ENCODE results near the gene TAOK3.

Gene TAOK3

DNA sequence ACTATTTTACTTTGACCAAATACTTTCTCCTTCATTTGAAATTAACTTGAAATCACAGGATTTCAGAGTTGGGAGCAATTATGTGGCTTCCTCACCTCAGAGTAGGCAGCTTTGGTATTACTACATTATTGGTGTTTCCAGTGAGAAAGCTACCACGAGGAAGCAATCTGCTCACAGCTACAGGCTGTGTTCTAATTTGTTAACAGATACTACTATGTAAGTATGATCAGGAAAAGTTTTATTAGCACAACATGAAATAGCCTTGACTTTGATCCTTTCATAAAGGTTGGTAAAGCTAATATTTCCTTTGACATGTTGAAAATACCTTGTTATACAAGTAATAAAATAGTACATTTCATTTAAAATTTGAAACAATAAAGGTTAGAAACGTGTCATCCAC lies 30.6 kb downstream of the TAOK3 start:
- peaks cover 46% of the 10 kb centered on the region for H3K4me1 ChIP-seq (ENCODE audit: control insufficient read depth, low read length)
- H3K36me3 ChIP-seq (ENCODE audit: control insufficient read depth, low read length) = no peaks in the 10 kb centered on the region; the same call in none of the 2 replicates
- no peak overlapping the region for H3K4me3 ChIP-seq (ENCODE audit: low read length)
- H3K4me2 ChIP-seq (ENCODE audit: low read length) = no peak overlapping the region
- peaks cover 8% of the 10 kb centered on the region for H3F3A ChIP-seq (ENCODE audit: control insufficient read depth, insufficient read depth)
- H3K9me2 ChIP-seq (replicated peaks; ENCODE audit: control insufficient read depth, low read length) = no peaks in the 10 kb centered on the region
- no peaks in the 10 kb centered on the region for H3K27me3 ChIP-seq (ENCODE audit: control insufficient read depth, low read length)
- H3K27ac ChIP-seq (ENCODE audit: low read depth, low read length) = no peak overlapping the region
- no peak for TF ChIP-seq EZH2phosphoT487 (IDR thresholded peaks at IDR 0.05; ENCODE audit: borderline replicate concordance, low read length)
- TF ChIP-seq, protein P1, sequence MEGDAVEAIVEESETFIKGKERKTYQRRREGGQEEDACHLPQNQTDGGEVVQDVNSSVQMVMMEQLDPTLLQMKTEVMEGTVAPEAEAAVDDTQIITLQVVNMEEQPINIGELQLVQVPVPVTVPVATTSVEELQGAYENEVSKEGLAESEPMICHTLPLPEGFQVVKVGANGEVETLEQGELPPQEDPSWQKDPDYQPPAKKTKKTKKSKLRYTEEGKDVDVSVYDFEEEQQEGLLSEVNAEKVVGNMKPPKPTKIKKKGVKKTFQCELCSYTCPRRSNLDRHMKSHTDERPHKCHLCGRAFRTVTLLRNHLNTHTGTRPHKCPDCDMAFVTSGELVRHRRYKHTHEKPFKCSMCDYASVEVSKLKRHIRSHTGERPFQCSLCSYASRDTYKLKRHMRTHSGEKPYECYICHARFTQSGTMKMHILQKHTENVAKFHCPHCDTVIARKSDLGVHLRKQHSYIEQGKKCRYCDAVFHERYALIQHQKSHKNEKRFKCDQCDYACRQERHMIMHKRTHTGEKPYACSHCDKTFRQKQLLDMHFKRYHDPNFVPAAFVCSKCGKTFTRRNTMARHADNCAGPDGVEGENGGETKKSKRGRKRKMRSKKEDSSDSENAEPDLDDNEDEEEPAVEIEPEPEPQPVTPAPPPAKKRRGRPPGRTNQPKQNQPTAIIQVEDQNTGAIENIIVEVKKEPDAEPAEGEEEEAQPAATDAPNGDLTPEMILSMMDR (IDR thresholded peaks at IDR 0.05; ENCODE audit: low read depth, low read length, poor library complexity, severe bottlenecking) = no peak
- H3K79me2 ChIP-seq (ENCODE audit: control insufficient read depth, low read length) = peaks cover 97% of the 10 kb centered on the region
- peaks cover 15% of the 10 kb centered on the region for H4K20me1 ChIP-seq (ENCODE audit: control insufficient read depth, insufficient read depth, low read depth, low read length)
- H3K9me3 ChIP-seq (ENCODE audit: control insufficient read depth, insufficient read depth, low read length) = no peaks in the 10 kb centered on the region

DNA sequence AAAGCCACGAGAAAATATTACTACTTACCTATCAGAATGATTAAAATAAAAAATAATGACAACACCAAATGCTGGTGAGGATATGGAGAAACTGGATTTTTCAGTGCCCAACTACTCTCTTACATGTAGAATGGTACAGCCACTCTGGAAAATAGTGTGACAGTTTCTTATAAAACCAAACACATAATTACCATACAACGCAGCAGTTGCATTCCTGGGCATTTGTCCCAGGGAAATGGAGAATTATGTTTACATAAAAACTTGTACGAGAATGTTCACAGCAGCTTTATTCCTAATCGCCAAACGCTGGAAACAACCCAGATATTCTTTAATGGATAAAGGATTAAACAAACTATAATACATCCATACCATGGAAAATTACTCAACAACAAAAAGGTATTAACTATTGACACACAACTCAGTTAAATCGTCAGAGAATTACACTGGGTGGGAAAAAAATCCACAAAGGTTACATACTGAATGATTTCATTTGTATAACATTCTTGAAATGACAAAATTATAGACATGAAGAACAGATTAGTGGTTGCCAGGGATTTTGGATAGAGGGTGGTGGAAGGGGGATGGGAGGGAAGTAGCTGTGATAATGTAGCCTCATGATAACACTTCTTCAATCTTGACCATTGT lies 35.4 kb downstream of the TAOK3 start:
- H3K9me3 ChIP-seq (ENCODE audit: control insufficient read depth, insufficient read depth, low read length) = no peaks in the 10 kb centered on the region
- H3K4me2 ChIP-seq (ENCODE audit: low read length) = no peak overlapping the region
- H3K27me3 ChIP-seq (ENCODE audit: control insufficient read depth, low read length) = no peaks in the 10 kb centered on the region
- TF ChIP-seq, protein P1 (IDR thresholded peaks at IDR 0.05; ENCODE audit: low read depth, low read length, poor library complexity, severe bottlenecking) = no peak
- no peak for TF ChIP-seq EZH2phosphoT487 (IDR thresholded peaks at IDR 0.05; ENCODE audit: borderline replicate concordance, low read length)
- H3K36me3 ChIP-seq (ENCODE audit: control insufficient read depth, low read length) = no peaks in the 10 kb centered on the region; the same call in none of the 2 replicates
- no peaks in the 10 kb centered on the region for H3K9me2 ChIP-seq (replicated peaks; ENCODE audit: control insufficient read depth, low read length)
- peaks cover 6% of the 10 kb centered on the region; the same call in 1 of the 2 replicates for H3F3A ChIP-seq (ENCODE audit: control insufficient read depth, insufficient read depth)
- no peak overlapping the region for H3K4me3 ChIP-seq (ENCODE audit: low read length)
- peaks cover 86% of the 10 kb centered on the region for H3K79me2 ChIP-seq (ENCODE audit: control insufficient read depth, low read length)
- no peak overlapping the region for H3K27ac ChIP-seq (ENCODE audit: low read depth, low read length)
- peaks cover 14% of the 10 kb centered on the region for H3K4me1 ChIP-seq (ENCODE audit: control insufficient read depth, low read length)
- H4K20me1 ChIP-seq (ENCODE audit: control insufficient read depth, insufficient read depth, low read depth, low read length) = peaks cover 9% of the 10 kb centered on the region; the same call in 1 of the 2 replicates

DNA sequence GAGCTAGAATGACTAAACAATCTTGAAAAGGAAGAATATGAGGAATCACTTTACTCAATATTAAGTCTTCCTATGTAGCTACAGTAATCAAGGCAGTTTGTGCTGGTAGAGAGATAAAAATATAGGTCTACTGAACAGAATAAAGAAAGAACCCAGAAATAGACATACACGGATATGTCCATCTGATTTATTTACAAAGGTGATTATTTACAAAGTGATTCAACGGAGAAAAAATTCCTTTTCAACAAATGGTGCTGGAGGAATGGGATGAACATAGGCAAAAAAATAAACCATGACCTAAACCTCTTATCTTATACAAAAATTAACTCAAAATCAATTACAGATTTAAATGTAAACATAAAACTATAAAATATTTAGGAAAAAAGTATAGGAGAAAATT lies 36.6 kb downstream of the TAOK3 start:
- Histone ChIP-seq H3K79me2 (ENCODE audit: control insufficient read depth, low read length) (peaks cover 83% of the 10 kb centered on the region), H3K9me2 (replicated peaks; ENCODE audit: control insufficient read depth, low read length) (no peaks in the 10 kb centered on the region), H3K9me3 (ENCODE audit: control insufficient read depth, insufficient read depth, low read length) (no peaks in the 10 kb centered on the region), H3F3A (ENCODE audit: control insufficient read depth, insufficient read depth) (peaks cover 6% of the 10 kb centered on the region; the same call in 1 of the 2 replicates), H3K4me2 (ENCODE audit: low read length) (no peak overlapping the region), H3K27me3 (ENCODE audit: control insufficient read depth, low read length) (no peaks in the 10 kb centered on the region), H3K4me1 (ENCODE audit: control insufficient read depth, low read length) (peaks cover 19% of the 10 kb centered on the region), H4K20me1 (ENCODE audit: control insufficient read depth, insufficient read depth, low read depth, low read length) (peaks cover 6% of the 10 kb centered on the region; the same call in 1 of the 2 replicates), H3K4me3 (ENCODE audit: low read length) (no peak overlapping the region), H3K27ac (ENCODE audit: low read depth, low read length) (no peak overlapping the region), H3K36me3 (ENCODE audit: control insufficient read depth, low read length) (no peaks in the 10 kb centered on the region; the same call in none of the 2 replicates)
- TF ChIP-seq, protein P1 (IDR thresholded peaks at IDR 0.05; ENCODE audit: low read depth, low read length, poor library complexity, severe bottlenecking) = no peak
- no peak for TF ChIP-seq EZH2phosphoT487 (IDR thresholded peaks at IDR 0.05; ENCODE audit: borderline replicate concordance, low read length)

All from DOHH2 (cell line).